Thyroid gland (tissue), 4 donors: ENCODE measurements around the gene ARID4B.

Experiments used
- CTCF ChIP-seq, 6 experiments: fragments of 200-600 bp in 3 of 6; fragments of 450-650 bp in 3 of 6; sonication (generic) in 3 of 6; IDR thresholded peaks; one replicate each; pipeline ENCODE4 v1.5.1; 2016 to 2019; ENCODE audit warnings: antibody characterized with exemption in 6 of 6, mild to moderate bottlenecking in 2 of 6, inconsistent platforms in 1 of 6, moderate library complexity in 1 of 6
- POLR2A ChIP-seq, 2 donors: fragments of 450-650 bp; IDR thresholded peaks; one replicate each; pipeline ENCODE4 v1.6.1; 2017; ENCODE audit warnings: antibody characterized with exemption in 2 of 2, mild to moderate bottlenecking in 2 of 2, moderate library complexity in 1 of 2

DNA sequence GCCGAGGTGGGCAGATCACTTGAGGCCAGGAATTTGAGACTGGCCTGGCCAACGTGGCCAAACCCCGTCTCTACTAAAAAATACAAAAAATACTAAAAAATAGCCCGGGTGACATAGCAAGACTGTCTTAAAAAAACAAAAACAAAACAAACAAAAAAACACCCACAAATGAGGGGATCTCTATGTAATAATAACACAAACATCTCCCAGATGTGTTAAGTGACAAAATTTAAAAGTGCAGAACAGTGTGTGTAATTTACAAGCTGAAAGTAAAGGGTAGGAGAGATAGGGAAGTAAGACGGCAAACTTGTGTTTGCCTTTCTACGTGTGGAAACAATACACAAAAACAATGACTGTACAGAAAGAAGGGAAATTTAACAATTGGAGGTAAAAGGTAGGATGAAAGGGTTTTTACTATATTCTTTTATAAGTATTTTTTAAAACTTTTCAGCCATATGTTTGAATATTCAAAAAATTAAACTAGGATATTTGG lies 36.3 kb downstream of the ARID4B start:
- TF ChIP-seq CTCF (IDR thresholded peaks at IDR 0.05) (no peak), POLR2A (IDR thresholded peaks at IDR 0.05) (no peak)
